HK-2 (cell line): ENCODE measurements around the gene ACTG2.
A peak's percentile ranks its signal among the peaks of the same experiment; 100 is the strongest.
"Not testable (repeated sequence)": the region's sequence is repeated elsewhere in the genome, so short reads cannot be mapped to it uniquely, and the experiment has no call there.

Source experiments
- DNase-seq: peaks from one replicate; pipeline ENCODE4 v3.0.0-alpha.2; 2018; ENCODE audit not compliant: unreplicated experiment

Gene ACTG2

GRCh38 chr2:73893764-73894474 lies 1.1 kb downstream of the ACTG2 start:
- DNase-seq: no peak

- DNase-seq: no peak
These were observed 1.7 kb downstream of the ACTG2 start for GRCh38 chr2:73894475-73894850.

- no peak for DNase-seq
These were observed 2.1 kb downstream of the ACTG2 start for GRCh38 chr2:73894877-73895276.

- DNase-seq: no peak
These were observed 2.7 kb downstream of the ACTG2 start for GRCh38 chr2:73895473-73895872.

- no peak for DNase-seq
These were observed 3.8 kb downstream of the ACTG2 start for GRCh38 chr2:73896362-73897239.

- DNase-seq: no peak
These were observed 4.4 kb downstream of the ACTG2 start for GRCh38 chr2:73897240-73897583.

- DNase-seq: no peak
These were observed 5.1 kb downstream of the ACTG2 start for GRCh38 chr2:73897934-73898333.

GRCh38 chr2:73899801-73900336 lies 7.1 kb downstream of the ACTG2 start:
- DNase-seq: no peak

- no peak for DNase-seq
These were observed 8.3 kb downstream of the ACTG2 start for GRCh38 chr2:73901143-73901542.

- DNase-seq: no peak
These were observed 9.5 kb downstream of the ACTG2 start for GRCh38 chr2:73902284-73902683.

GRCh38 chr2:73903313-73903712 lies 10.5 kb downstream of the ACTG2 start:
- DNase-seq: no peak

GRCh38 chr2:73903949-73904613 lies 11.3 kb downstream of the ACTG2 start:
- not testable (repeated sequence) for DNase-seq

- DNase-seq: no peak
These were observed 12.1 kb downstream of the ACTG2 start for GRCh38 chr2:73904952-73905351.

- DNase-seq: no peak
These were observed 14.2 kb downstream of the ACTG2 start for GRCh38 chr2:73906847-73907505.

- DNase-seq: no peak
These were observed 15.1 kb downstream of the ACTG2 start for GRCh38 chr2:73907840-73908452.

- peak; percentile 20 for DNase-seq
These were observed 16.2 kb downstream of the ACTG2 start for GRCh38 chr2:73908689-73909652.

GRCh38 chr2:73910873-73911547 lies 18.2 kb downstream of the ACTG2 start:
- DNase-seq: no peak

- no peak for DNase-seq
These were observed 18.9 kb downstream of the ACTG2 start for GRCh38 chr2:73911548-73912208.

GRCh38 chr2:73913414-73914054 lies 20.7 kb downstream of the ACTG2 start:
- no peak for DNase-seq
